ENCODE data around the gene LRRFIP1. TPM values are rescaled to one million over a fixed set of nuclear protein-coding genes. Genes with fewer than 3 reads are reported as not detected.

Gene LRRFIP1
- total and polyA plus RNA-seq, 2 of the 13 experiments (the other 11 are each of a cell fraction or from before 2014, with no cell fraction given): 15.9 to 40.5 TPM

DNA sequence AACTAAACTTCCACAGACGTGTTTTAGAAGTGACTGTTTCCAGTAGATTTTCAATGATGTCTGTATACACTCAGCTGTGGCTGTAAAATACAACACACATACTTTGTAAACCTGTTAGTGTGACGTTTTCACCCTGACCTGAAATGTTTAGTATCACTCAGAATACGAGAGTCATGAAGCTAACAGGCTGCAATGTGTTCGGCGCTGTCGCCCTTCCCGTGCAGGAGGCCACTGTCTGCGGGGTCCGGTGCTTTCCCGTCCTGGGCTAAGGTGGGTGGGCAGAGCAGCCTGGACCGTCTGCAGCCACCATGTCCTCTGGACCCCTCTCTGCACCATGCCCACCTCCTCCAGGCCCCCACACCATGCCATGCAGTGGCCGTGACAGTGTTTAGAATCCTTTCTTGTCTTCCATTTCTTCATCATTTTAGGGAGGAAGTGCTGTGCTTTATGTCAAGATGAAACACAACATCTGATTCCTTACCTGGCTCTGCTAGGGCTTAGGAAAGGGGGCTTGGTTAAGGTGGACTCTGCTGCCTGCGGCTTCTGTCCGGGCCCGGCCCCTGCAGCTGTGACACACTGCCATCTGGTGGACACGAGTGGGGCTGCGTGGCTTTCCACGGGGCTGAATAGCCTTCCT lies 117.3 kb downstream of the LRRFIP1 start (continued):
- TF ChIP-seq ZNF83 (CRISPR knock-in tag; IDR thresholded peaks at IDR 0.05; ENCODE audit: borderline replicate concordance): 0 out of 2 replicates have a peak, but pooled peaks have one; percentile 64
- no peak for TF ChIP-seq GPN1 (CRISPR knock-in tag; IDR thresholded peaks at IDR 0.05; ENCODE audit: borderline replicate concordance)
- no peak for TF ChIP-seq NFYB (CRISPR knock-in tag; IDR thresholded peaks at IDR 0.05)
- TF ChIP-seq SIN3A (IDR thresholded peaks at IDR 0.05; ENCODE audit: borderline replicate concordance, low read depth, low read length): no peak
- TF ChIP-seq, protein P1, sequence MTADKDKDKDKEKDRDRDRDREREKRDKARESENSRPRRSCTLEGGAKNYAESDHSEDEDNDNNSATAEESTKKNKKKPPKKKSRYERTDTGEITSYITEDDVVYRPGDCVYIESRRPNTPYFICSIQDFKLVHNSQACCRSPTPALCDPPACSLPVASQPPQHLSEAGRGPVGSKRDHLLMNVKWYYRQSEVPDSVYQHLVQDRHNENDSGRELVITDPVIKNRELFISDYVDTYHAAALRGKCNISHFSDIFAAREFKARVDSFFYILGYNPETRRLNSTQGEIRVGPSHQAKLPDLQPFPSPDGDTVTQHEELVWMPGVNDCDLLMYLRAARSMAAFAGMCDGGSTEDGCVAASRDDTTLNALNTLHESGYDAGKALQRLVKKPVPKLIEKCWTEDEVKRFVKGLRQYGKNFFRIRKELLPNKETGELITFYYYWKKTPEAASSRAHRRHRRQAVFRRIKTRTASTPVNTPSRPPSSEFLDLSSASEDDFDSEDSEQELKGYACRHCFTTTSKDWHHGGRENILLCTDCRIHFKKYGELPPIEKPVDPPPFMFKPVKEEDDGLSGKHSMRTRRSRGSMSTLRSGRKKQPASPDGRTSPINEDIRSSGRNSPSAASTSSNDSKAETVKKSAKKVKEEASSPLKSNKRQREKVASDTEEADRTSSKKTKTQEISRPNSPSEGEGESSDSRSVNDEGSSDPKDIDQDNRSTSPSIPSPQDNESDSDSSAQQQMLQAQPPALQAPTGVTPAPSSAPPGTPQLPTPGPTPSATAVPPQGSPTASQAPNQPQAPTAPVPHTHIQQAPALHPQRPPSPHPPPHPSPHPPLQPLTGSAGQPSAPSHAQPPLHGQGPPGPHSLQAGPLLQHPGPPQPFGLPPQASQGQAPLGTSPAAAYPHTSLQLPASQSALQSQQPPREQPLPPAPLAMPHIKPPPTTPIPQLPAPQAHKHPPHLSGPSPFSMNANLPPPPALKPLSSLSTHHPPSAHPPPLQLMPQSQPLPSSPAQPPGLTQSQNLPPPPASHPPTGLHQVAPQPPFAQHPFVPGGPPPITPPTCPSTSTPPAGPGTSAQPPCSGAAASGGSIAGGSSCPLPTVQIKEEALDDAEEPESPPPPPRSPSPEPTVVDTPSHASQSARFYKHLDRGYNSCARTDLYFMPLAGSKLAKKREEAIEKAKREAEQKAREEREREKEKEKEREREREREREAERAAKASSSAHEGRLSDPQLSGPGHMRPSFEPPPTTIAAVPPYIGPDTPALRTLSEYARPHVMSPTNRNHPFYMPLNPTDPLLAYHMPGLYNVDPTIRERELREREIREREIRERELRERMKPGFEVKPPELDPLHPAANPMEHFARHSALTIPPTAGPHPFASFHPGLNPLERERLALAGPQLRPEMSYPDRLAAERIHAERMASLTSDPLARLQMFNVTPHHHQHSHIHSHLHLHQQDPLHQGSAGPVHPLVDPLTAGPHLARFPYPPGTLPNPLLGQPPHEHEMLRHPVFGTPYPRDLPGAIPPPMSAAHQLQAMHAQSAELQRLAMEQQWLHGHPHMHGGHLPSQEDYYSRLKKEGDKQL (CRISPR knock-in tag; IDR thresholded peaks at IDR 0.05; ENCODE audit: low read depth): no peak
- TF ChIP-seq ZNF333 (CRISPR knock-in tag; IDR thresholded peaks at IDR 0.05; ENCODE audit: borderline replicate concordance): peak; percentile 55
- no peak for TF ChIP-seq NR2F2 (IDR thresholded peaks at IDR 0.05; ENCODE audit: borderline replicate concordance, low read depth)
- TF ChIP-seq ZNF557 (CRISPR knock-in tag; IDR thresholded peaks at IDR 0.05): no peak
- 0 out of 2 replicates have a peak, but pooled peaks have one; percentile 38 for TF ChIP-seq MIXL1 (CRISPR knock-in tag; IDR thresholded peaks at IDR 0.05)
- TF ChIP-seq BRCA1 (CRISPR knock-in tag; IDR thresholded peaks at IDR 0.05): no peak
- peak; percentile 69; the same call in 1 of the 2 replicates for TF ChIP-seq TARDBP (CRISPR knock-in tag; IDR thresholded peaks at IDR 0.05)
- TF ChIP-seq, protein P2, sequence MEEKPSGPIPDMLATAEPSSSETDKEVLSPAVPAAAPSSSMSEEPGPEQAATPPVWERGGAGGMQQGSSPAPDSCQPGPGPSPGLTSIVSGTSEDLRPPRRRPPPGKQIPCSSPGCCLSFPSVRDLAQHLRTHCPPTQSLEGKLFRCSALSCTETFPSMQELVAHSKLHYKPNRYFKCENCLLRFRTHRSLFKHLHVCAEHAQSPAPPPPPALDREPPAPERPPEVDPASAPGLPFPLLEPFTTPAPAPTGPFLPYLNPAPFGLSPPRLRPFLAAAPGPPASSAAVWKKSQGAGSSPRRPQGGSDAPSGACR (CRISPR knock-in tag; IDR thresholded peaks at IDR 0.05): 0 out of 2 replicates have a peak, but pooled peaks have one; percentile 17
- TF ChIP-seq SIX4 (CRISPR knock-in tag; IDR thresholded peaks at IDR 0.05): 0 out of 2 replicates have a peak, but pooled peaks have one; percentile 58
- TF ChIP-seq ZNF530 (CRISPR knock-in tag; IDR thresholded peaks at IDR 0.05; ENCODE audit: low read depth): no peak
- TF ChIP-seq WIZ (CRISPR knock-in tag; IDR thresholded peaks at IDR 0.05): peak; percentile 77; the same call in 1 of the 2 replicates
- no peak for TF ChIP-seq ZNF576 (CRISPR knock-in tag; IDR thresholded peaks at IDR 0.05)
- no peak for TF ChIP-seq ISL2 (CRISPR knock-in tag; IDR thresholded peaks at IDR 0.05)
- TF ChIP-seq ZSCAN9 (CRISPR knock-in tag; IDR thresholded peaks at IDR 0.05; ENCODE audit: borderline replicate concordance): peak; percentile 46; the same call in 1 of the 2 replicates
- TF ChIP-seq ARHGAP35 (CRISPR knock-in tag; IDR thresholded peaks at IDR 0.05; ENCODE audit: borderline replicate concordance): peak; percentile 32; the same call in 1 of the 2 replicates
- TF ChIP-seq HBP1 (CRISPR knock-in tag; IDR thresholded peaks at IDR 0.05; ENCODE audit: low read depth): no peak
- no peak for TF ChIP-seq TSC22D2 (CRISPR knock-in tag; IDR thresholded peaks at IDR 0.05; ENCODE audit: borderline replicate concordance)

All from HepG2 (cell line).